ENCODE data around the gene ATP2B2.
"Not testable (repeated sequence)": the region's sequence is repeated elsewhere in the genome, so short reads cannot be mapped to it uniquely, and the experiment has no call there.

Gene ATP2B2

GRCh38 chr3:10387881-10388609 is 117.3 kb downstream of the ATP2B2 start:
- Histone ChIP-seq H3K4me3 (ENCODE audit: extremely low read depth, insufficient read depth, low read length, poor library complexity, severe bottlenecking) (no peak overlapping the region), H3K9me3 (ENCODE audit: control insufficient read depth, low read length) (peaks cover 13% of the 10 kb centered on the region), H3K36me3 (ENCODE audit: control insufficient read depth, insufficient read depth, low read length) (no peaks in the 10 kb centered on the region), H3K27ac (ENCODE audit: low read depth, low read length, severe bottlenecking) (no peak overlapping the region), H3K4me1 (ENCODE audit: control insufficient read depth, insufficient read depth, low read length, poor library complexity, severe bottlenecking) (no peaks in the 10 kb centered on the region)
- 87 to 90% methylated on average over 4 to 6 of the region's 6 CpGs for WGBS, 2 experiments (ENCODE audit: insufficient coverage in 2 of 2)

- no peaks in the 10 kb centered on the region for H3K4me1 ChIP-seq (ENCODE audit: control insufficient read depth, insufficient read depth, low read length, poor library complexity, severe bottlenecking)
- H3K36me3 ChIP-seq (ENCODE audit: control insufficient read depth, insufficient read depth, low read length): no peaks in the 10 kb centered on the region
- H3K27ac ChIP-seq (ENCODE audit: low read depth, low read length, severe bottlenecking): no peak overlapping the region
- H3K9me3 ChIP-seq (ENCODE audit: control insufficient read depth, low read length): peaks cover 13% of the 10 kb centered on the region
- WGBS, 2 experiments (ENCODE audit: insufficient coverage in 2 of 2): 100% methylated on average over 1 of the region's 1 CpG
- H3K4me3 ChIP-seq (ENCODE audit: extremely low read depth, insufficient read depth, low read length, poor library complexity, severe bottlenecking): no peak overlapping the region
These were observed 119.3 kb downstream of the ATP2B2 start for GRCh38 chr3:10386121-10386520.

GRCh38 chr3:10384541-10385360 is 120.6 kb downstream of the ATP2B2 start:
- Histone ChIP-seq H3K27ac (ENCODE audit: low read depth, low read length, severe bottlenecking) (no peak overlapping the region), H3K9me3 (ENCODE audit: control insufficient read depth, low read length) (peaks cover 13% of the 10 kb centered on the region), H3K36me3 (ENCODE audit: control insufficient read depth, insufficient read depth, low read length) (no peaks in the 10 kb centered on the region), H3K4me1 (ENCODE audit: control insufficient read depth, insufficient read depth, low read length, poor library complexity, severe bottlenecking) (no peaks in the 10 kb centered on the region), H3K4me3 (ENCODE audit: extremely low read depth, insufficient read depth, low read length, poor library complexity, severe bottlenecking) (no peak overlapping the region)
- WGBS, 2 experiments (ENCODE audit: insufficient coverage in 2 of 2): 83 to 90% methylated on average over 18 to 22 of the region's 23 CpGs

- H3K4me1 ChIP-seq (ENCODE audit: control insufficient read depth, insufficient read depth, low read length, poor library complexity, severe bottlenecking): no peaks in the 10 kb centered on the region
- WGBS, 2 experiments (ENCODE audit: insufficient coverage in 2 of 2): 94 to 96% methylated on average over 3 of the region's 4 CpGs
These were observed 121.5 kb downstream of the ATP2B2 start for GRCh38 chr3:10383850-10384248.

GRCh38 chr3:10382892-10383849 is 122.2 kb downstream of the ATP2B2 start:
- 76 to 83% methylated on average over 2 to 3 of the region's 4 CpGs for WGBS, 2 experiments (ENCODE audit: insufficient coverage in 2 of 2)
- Histone ChIP-seq H3K4me3 (ENCODE audit: extremely low read depth, insufficient read depth, low read length, poor library complexity, severe bottlenecking) (no peak overlapping the region), H3K4me1 (ENCODE audit: control insufficient read depth, insufficient read depth, low read length, poor library complexity, severe bottlenecking) (no peaks in the 10 kb centered on the region), H3K9me3 (ENCODE audit: control insufficient read depth, low read length) (peaks cover 12% of the 10 kb centered on the region), H3K27ac (ENCODE audit: low read depth, low read length, severe bottlenecking) (no peak overlapping the region), H3K36me3 (ENCODE audit: control insufficient read depth, insufficient read depth, low read length) (no peaks in the 10 kb centered on the region)

More at GRCh38 chr3:10383850-10384248, 121.5 kb downstream of the ATP2B2 start:
- H3K36me3 ChIP-seq (ENCODE audit: control insufficient read depth, insufficient read depth, low read length): no peaks in the 10 kb centered on the region
- peaks cover 13% of the 10 kb centered on the region for H3K9me3 ChIP-seq (ENCODE audit: control insufficient read depth, low read length)
- H3K27ac ChIP-seq (ENCODE audit: low read depth, low read length, severe bottlenecking): no peak overlapping the region
- H3K4me3 ChIP-seq (ENCODE audit: extremely low read depth, insufficient read depth, low read length, poor library complexity, severe bottlenecking): no peak overlapping the region

GRCh38 chr3:10382445-10382844 is 122.9 kb downstream of the ATP2B2 start:
- H3K4me3 ChIP-seq (ENCODE audit: extremely low read depth, insufficient read depth, low read length, poor library complexity, severe bottlenecking); H3K4me1 ChIP-seq (ENCODE audit: control insufficient read depth, insufficient read depth, low read length, poor library complexity, severe bottlenecking); H3K36me3 ChIP-seq (ENCODE audit: control insufficient read depth, insufficient read depth, low read length); H3K27ac ChIP-seq (ENCODE audit: low read depth, low read length, severe bottlenecking); H3K9me3 ChIP-seq (ENCODE audit: control insufficient read depth, low read length): not testable (repeated sequence)
- no CpG with 5 or more reads among the region's 3 CpGs for WGBS, 2 experiments (ENCODE audit: insufficient coverage in 2 of 2)

GRCh38 chr3:10381336-10381735 is 124.0 kb downstream of the ATP2B2 start:
- Histone ChIP-seq H3K36me3 (ENCODE audit: control insufficient read depth, insufficient read depth, low read length) (no peaks in the 10 kb centered on the region), H3K27ac (ENCODE audit: low read depth, low read length, severe bottlenecking) (no peak overlapping the region), H3K4me1 (ENCODE audit: control insufficient read depth, insufficient read depth, low read length, poor library complexity, severe bottlenecking) (no peaks in the 10 kb centered on the region), H3K4me3 (ENCODE audit: extremely low read depth, insufficient read depth, low read length, poor library complexity, severe bottlenecking) (no peak overlapping the region), H3K9me3 (ENCODE audit: control insufficient read depth, low read length) (no peaks in the 10 kb centered on the region)
- WGBS, 2 experiments (ENCODE audit: insufficient coverage in 2 of 2): 89 to 91% methylated on average over 2 to 3 of the region's 4 CpGs

- 84 to 92% methylated on average over 2 to 3 of the region's 3 CpGs for WGBS, 2 experiments (ENCODE audit: insufficient coverage in 2 of 2)
- Histone ChIP-seq H3K36me3 (ENCODE audit: control insufficient read depth, insufficient read depth, low read length) (no peaks in the 10 kb centered on the region), H3K9me3 (ENCODE audit: control insufficient read depth, low read length) (no peaks in the 10 kb centered on the region), H3K4me1 (ENCODE audit: control insufficient read depth, insufficient read depth, low read length, poor library complexity, severe bottlenecking) (no peaks in the 10 kb centered on the region), H3K27ac (ENCODE audit: low read depth, low read length, severe bottlenecking) (no peak overlapping the region), H3K4me3 (ENCODE audit: extremely low read depth, insufficient read depth, low read length, poor library complexity, severe bottlenecking) (no peak overlapping the region)
These were observed 124.5 kb downstream of the ATP2B2 start for GRCh38 chr3:10380906-10381305.

GRCh38 chr3:10379961-10380360 is 125.4 kb downstream of the ATP2B2 start:
- Histone ChIP-seq H3K4me3 (ENCODE audit: extremely low read depth, insufficient read depth, low read length, poor library complexity, severe bottlenecking) (no peak overlapping the region), H3K9me3 (ENCODE audit: control insufficient read depth, low read length) (no peaks in the 10 kb centered on the region), H3K36me3 (ENCODE audit: control insufficient read depth, insufficient read depth, low read length) (no peaks in the 10 kb centered on the region), H3K27ac (ENCODE audit: low read depth, low read length, severe bottlenecking) (no peak overlapping the region), H3K4me1 (ENCODE audit: control insufficient read depth, insufficient read depth, low read length, poor library complexity, severe bottlenecking) (no peaks in the 10 kb centered on the region)
- WGBS, 2 experiments (ENCODE audit: insufficient coverage in 2 of 2): 86% methylated on average over 5 of the region's 7 CpGs

GRCh38 chr3:10379161-10379560 is 126.2 kb downstream of the ATP2B2 start:
- Histone ChIP-seq H3K36me3 (ENCODE audit: control insufficient read depth, insufficient read depth, low read length) (no peaks in the 10 kb centered on the region), H3K4me3 (ENCODE audit: extremely low read depth, insufficient read depth, low read length, poor library complexity, severe bottlenecking) (no peak overlapping the region), H3K9me3 (ENCODE audit: control insufficient read depth, low read length) (no peaks in the 10 kb centered on the region), H3K4me1 (ENCODE audit: control insufficient read depth, insufficient read depth, low read length, poor library complexity, severe bottlenecking) (peaks cover 2% of the 10 kb centered on the region), H3K27ac (ENCODE audit: low read depth, low read length, severe bottlenecking) (no peak overlapping the region)
- WGBS, 2 experiments (ENCODE audit: insufficient coverage in 2 of 2): 85 to 89% methylated on average over 15 of the region's 15 CpGs
